BJ (cell line): ENCODE measurements around the gene MATN4. TPM values are rescaled to one million over a fixed set of nuclear protein-coding genes. Genes with fewer than 3 reads are reported as not detected.

Source experiments
- CTCF ChIA-PET: fragments of 350-600 bp; formaldehyde crosslinking; extraction: SDS; loops from one replicate; lab custom pipeline; 2021; ENCODE audit warnings: antibody characterized with exemption, inconsistent platforms; lab: Yijun Ruan, JAX
- POLR2A ChIA-PET: fragments of 300-600 bp; sonication (Branson Sonifier 250); formaldehyde crosslinking; extraction: SDS; loops from one replicate; lab custom pipeline; 2021; ENCODE audit warnings: antibody characterized with exemption; lab: Charles Lee
- DNase-seq: peaks from one replicate; pipeline ENCODE4 v3.0.0-alpha.2; 2011; ENCODE audit warnings: low read depth
- H3K27me3 ChIP-seq: 2 replicates; pipeline ENCODE4 v1.6.0; 2011; ENCODE audit warnings: low read length; ENCODE audit not compliant: control insufficient read depth, insufficient read depth
- H3K36me3 ChIP-seq: 2 replicates; pipeline ENCODE4 v1.5.1; 2011; ENCODE audit warnings: low read length; ENCODE audit not compliant: control insufficient read depth, insufficient read depth
- H3K4me3 ChIP-seq: 2 replicates; pipeline ENCODE4 v1.5.1; 2011; ENCODE audit warnings: low read depth, mild to moderate bottlenecking, control low read depth, low read length
- CTCF ChIP-seq: IDR thresholded peaks from 2 replicates; pipeline ENCODE4 v1.5.1; 2011; ENCODE audit warnings: low read depth, mild to moderate bottlenecking, control low read depth, inconsistent platforms, low read length, moderate library complexity; ENCODE audit not compliant: insufficient read depth
- polyA plus RNA-seq: library from polyadenylated mRNA; depleted of rRNA; stranded (reverse); fragments of >200 nt; gene quantifications from 2 replicates; pipeline ENCODE4 v1.2.3, GENCODE V29; 2011

Gene MATN4
- polyA plus RNA-seq, 1 experiment = 0.06 TPM

- DNase-seq = no peak
- TF ChIP-seq CTCF = no peak
- ChIA-PET CTCF (no interaction called here), POLR2A (no interaction called here)
- H3K27me3 ChIP-seq = peaks cover 5% of the 10 kb centered on the region
- no peak overlapping the region for H3K4me3 ChIP-seq
- H3K36me3 ChIP-seq = no peaks in the 10 kb centered on the region
Observed at GRCh38 chr20:45258664-45259063, 49.4 kb downstream of the MATN4 start.

- H3K27me3 ChIP-seq = peaks cover 5% of the 10 kb centered on the region
- no peak for TF ChIP-seq CTCF
- ChIA-PET POLR2A (no interaction called here), CTCF (no interaction called here)
- H3K4me3 ChIP-seq = no peak overlapping the region
- no peaks in the 10 kb centered on the region for H3K36me3 ChIP-seq
- DNase-seq = no peak
Observed at GRCh38 chr20:45258259-45258658, 49.8 kb downstream of the MATN4 start.

GRCh38 chr20:45257711-45258110 lies 50.4 kb downstream of the MATN4 start:
- POLR2A ChIA-PET = no interaction called here
- no peaks in the 10 kb centered on the region for H3K36me3 ChIP-seq
- CTCF ChIA-PET = no interaction called here

GRCh38 chr20:45257161-45257560 lies 50.9 kb downstream of the MATN4 start:
- no peak for DNase-seq
- Histone ChIP-seq H3K27me3 (peaks cover 6% of the 10 kb centered on the region), H3K36me3 (no peaks in the 10 kb centered on the region), H3K4me3 (no peak overlapping the region)
- no peak for TF ChIP-seq CTCF
- ChIA-PET CTCF (no interaction called here), POLR2A (no interaction called here)

More at GRCh38 chr20:45257711-45258110, 50.4 kb downstream of the MATN4 start:
- DNase-seq = no peak
- no peak for TF ChIP-seq CTCF
- peaks cover 7% of the 10 kb centered on the region for H3K27me3 ChIP-seq
- H3K4me3 ChIP-seq = no peak overlapping the region

GRCh38 chr20:45254383-45255262 lies 53.5 kb downstream of the MATN4 start, which contains the start of gene SLPI:
Gene SLPI (minus strand): TSS chr20:45254564. CDS start chr20:45254543, 21 bp downstream.
- POLR2A ChIA-PET = interaction anchor here (0.6 kb wide), 1 partner anchor 206 kb away, joined by 4 read pairs; no protein-coding TSS in a partner anchor
- CTCF ChIA-PET = interaction anchor here (1.6 kb wide), 1 partner anchor 9 kb away, joined by 5 read pairs; no protein-coding TSS in a partner anchor
- no peaks in the 10 kb centered on the region for H3K36me3 ChIP-seq
- no peak for DNase-seq
- H3K4me3 ChIP-seq = no peak within 1 kb of the TSS
- H3K27me3 ChIP-seq = peaks cover 6% of the 10 kb centered on the region
- TF ChIP-seq CTCF = no peak
